ENCODE results near the gene DHX40. TPM values are rescaled to one million over a fixed set of nuclear protein-coding genes. Genes with fewer than 3 reads are reported as not detected.

Gene DHX40
- total and polyA plus RNA-seq, 8 donors, result 14.0 to 109 (median 23.0) TPM

GRCh38 chr17:59631276-59631675, 65.9 kb downstream of the DHX40 start:
- intact Hi-C loops (cut with DNase I; ENCODE audit: low total_unique reads), result no loop called here
- Histone ChIP-seq H3K9me3 (no peaks in the 10 kb centered on the region), H3K4me1 (peaks cover 51 to 98% (median 88%) of the 10 kb centered on the region in 4 donors), H3K36me3 (no peaks in the 10 kb centered on the region), H3K4me3 (no peak overlapping the region), H3K27ac (peak overlapping the region in 1 of 5 donors; percentile 0), H3K27me3 (no peaks in the 10 kb centered on the region)
- 89 to 98% (median 96%) methylated on average over 1 of the region's 1 CpG for WGBS, 5 donors
- no peak for DNase-seq
- TF ChIP-seq POLR2A (IDR thresholded peaks at IDR 0.05) (no peak), CTCF (IDR thresholded peaks at IDR 0.05) (no peak), EP300 (IDR thresholded peaks at IDR 0.05) (no peak), POLR2AphosphoS5 (IDR thresholded peaks at IDR 0.05) (no peak)

GRCh38 chr17:59632398-59632797, 67.0 kb downstream of the DHX40 start:
- WGBS, 5 donors, result 86 to 93% (median 90%) methylated on average over 6 of the region's 6 CpGs
- TF ChIP-seq CTCF (IDR thresholded peaks at IDR 0.05), result no peak
- TF ChIP-seq POLR2AphosphoS5 (IDR thresholded peaks at IDR 0.05), result no peak
- no peak for TF ChIP-seq POLR2A (IDR thresholded peaks at IDR 0.05)
- no peak for TF ChIP-seq EP300 (IDR thresholded peaks at IDR 0.05)
- intact Hi-C loops (cut with DNase I; ENCODE audit: low total_unique reads), result no loop called here

GRCh38 chr17:59633658-59634359, 68.4 kb downstream of the DHX40 start:
- no peak for DNase-seq
- TF ChIP-seq CTCF (IDR thresholded peaks at IDR 0.05) (no peak), POLR2A (IDR thresholded peaks at IDR 0.05) (no peak), EP300 (IDR thresholded peaks at IDR 0.05) (no peak), POLR2AphosphoS5 (IDR thresholded peaks at IDR 0.05) (no peak)
- peak overlapping the region in 2 of 5 donors; percentile 49 to 60 for H3K27ac ChIP-seq
- no peaks in the 10 kb centered on the region for H3K9me3 ChIP-seq
- no peak overlapping the region for H3K4me3 ChIP-seq
- H3K36me3 ChIP-seq, result no peaks in the 10 kb centered on the region
- H3K27me3 ChIP-seq, result no peaks in the 10 kb centered on the region
- peaks cover 35 to 96% (median 74%) of the 10 kb centered on the region in 4 donors for H3K4me1 ChIP-seq
- intact Hi-C loops (cut with DNase I; ENCODE audit: low total_unique reads), result no loop called here
- 84 to 92% (median 88%) methylated on average over 5 of the region's 5 CpGs for WGBS, 5 donors

More at GRCh38 chr17:59632398-59632797, 67.0 kb downstream of the DHX40 start:
- no peaks in the 10 kb centered on the region for H3K27me3 ChIP-seq
- DNase-seq, result no peak
- H3K36me3 ChIP-seq, result no peaks in the 10 kb centered on the region
- no peaks in the 10 kb centered on the region for H3K9me3 ChIP-seq
- H3K4me3 ChIP-seq, result no peak overlapping the region
- H3K4me1 ChIP-seq, result peaks cover 40 to 96% (median 77%) of the 10 kb centered on the region in 4 donors
- H3K27ac ChIP-seq, result no peak overlapping the region

GRCh38 chr17:59634632-59635541, 69.5 kb downstream of the DHX40 start:
- H3K4me3 ChIP-seq, result no peak overlapping the region
- peak in 1 of 2 donors; percentile 29 for DNase-seq
- H3K27me3 ChIP-seq, result no peaks in the 10 kb centered on the region
- H3K36me3 ChIP-seq, result no peaks in the 10 kb centered on the region
- H3K9me3 ChIP-seq, result no peaks in the 10 kb centered on the region
- intact Hi-C loops (cut with DNase I; ENCODE audit: low total_unique reads), result no loop called here
- H3K27ac ChIP-seq, result peak overlapping the region in 3 of 5 donors; percentile 9 to 60 (median 49)
- WGBS, 5 donors, result 27 to 61% (median 45%) methylated on average over 3 of the region's 3 CpGs
- no peak for TF ChIP-seq POLR2A (IDR thresholded peaks at IDR 0.05)
- no peak for TF ChIP-seq POLR2AphosphoS5 (IDR thresholded peaks at IDR 0.05)
- no peak for TF ChIP-seq EP300 (IDR thresholded peaks at IDR 0.05)
- no peak for TF ChIP-seq CTCF (IDR thresholded peaks at IDR 0.05)
- peaks cover 32 to 96% (median 71%) of the 10 kb centered on the region in 4 donors for H3K4me1 ChIP-seq
